Measurements from ENCODE around the gene DBH.

Gene DBH

DNA sequence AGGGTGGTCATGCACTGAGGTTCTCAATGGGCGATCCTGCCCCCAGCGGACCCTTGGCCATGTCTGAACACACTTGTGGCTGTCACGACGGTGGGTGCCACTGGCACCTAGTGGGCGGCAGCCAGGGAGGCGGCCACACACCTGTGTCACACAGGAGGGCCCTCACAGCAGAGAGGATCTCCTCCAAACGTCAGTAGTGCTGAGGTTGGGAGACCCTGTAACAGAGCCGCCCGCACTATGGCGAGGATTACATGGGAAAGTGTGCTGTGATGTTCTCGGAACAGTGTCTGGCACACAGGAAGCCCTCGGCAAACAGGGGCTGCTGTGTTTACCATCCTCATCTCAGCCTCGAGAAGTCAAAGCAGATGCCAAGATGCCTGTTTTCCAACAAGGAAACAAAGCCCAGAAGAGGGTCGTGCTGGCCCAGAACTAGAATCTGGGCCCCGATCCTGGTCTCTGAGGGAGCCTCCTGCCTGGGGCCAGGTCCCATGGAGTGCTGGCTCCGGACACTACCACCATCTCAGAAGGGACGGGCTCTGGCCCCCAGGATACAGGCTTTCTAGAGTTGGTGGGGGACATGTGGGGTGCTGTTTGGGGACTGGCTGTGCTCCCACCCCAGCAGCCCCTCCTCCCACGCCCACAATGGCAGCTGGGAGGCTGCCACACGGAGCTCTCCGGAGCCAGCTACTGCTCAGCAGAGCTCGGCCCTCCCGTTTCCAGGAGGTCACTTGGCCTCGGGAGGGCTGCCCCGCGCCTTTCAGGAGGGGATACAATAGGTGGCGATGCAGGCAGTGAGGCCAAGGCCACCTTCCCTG is 48.2 kb downstream of the DBH start:
- no peak for DNase-seq (ENCODE audit: low spot score)

DNA sequence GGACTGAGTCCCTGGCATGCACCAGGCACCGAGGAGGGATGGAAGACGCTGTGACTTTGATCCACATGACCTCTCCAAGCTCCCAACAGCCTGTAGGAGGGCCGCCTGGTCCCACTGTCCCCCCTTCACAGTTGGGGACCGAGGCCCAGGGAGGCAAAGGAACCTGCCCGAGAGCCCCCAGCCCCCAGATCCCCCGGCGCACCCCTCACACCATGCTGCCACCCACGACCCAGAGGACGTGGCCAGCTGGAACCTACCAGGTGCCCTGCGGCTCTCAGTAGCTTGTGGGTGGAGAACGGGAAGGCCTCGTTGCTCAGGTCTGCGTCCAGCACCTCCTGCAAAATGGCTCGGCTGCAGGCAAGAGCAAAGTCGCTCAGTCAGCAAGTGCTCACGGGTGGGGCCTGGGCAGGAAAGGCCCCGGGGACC is 48.8 kb downstream of the DBH start:
- DNase-seq (ENCODE audit: low spot score), result no peak

- DNase-seq (ENCODE audit: low spot score), result no peak
Measured at GRCh38 chr9:133685653-133686609, 49.8 kb downstream of the DBH start.

- no peak for DNase-seq (ENCODE audit: low spot score)
Measured at GRCh38 chr9:133686642-133687575, 50.7 kb downstream of the DBH start.

- no peak for DNase-seq (ENCODE audit: low spot score)
Measured at GRCh38 chr9:133687856-133688761, 51.9 kb downstream of the DBH start.

DNA sequence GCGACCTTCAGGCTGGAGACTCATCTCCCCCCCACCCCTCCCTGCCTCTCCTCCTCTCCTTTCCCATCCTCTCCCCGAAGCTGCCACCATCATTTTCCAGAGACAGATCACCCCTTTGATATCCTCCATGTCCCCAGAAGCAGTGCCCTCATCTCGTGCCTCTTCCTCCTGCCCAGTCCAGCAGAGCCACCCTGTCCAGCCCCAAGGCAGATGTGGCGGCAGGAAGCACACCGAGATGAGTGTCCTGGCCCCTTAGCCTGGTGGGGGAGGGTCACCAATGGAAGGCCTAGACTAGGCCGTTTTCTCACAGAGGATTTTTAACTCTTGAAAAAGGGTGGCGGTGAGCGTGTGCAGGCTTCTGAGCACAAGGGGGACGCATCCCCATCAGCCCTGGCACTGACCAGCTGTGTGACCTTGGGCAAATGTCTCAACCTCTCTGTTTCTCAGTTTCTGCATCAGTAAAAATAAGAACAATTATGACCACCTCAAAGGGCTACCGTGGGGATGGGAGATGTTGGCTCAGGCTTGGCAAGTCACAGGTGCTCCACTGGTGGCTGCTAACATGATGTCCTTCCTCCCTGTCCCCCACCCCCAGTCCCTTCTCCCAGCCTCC is 53.1 kb downstream of the DBH start:
- no peak for DNase-seq (ENCODE audit: low spot score)

GRCh38 chr9:133690081-133690561 is 54.0 kb downstream of the DBH start:
- no peak for DNase-seq (ENCODE audit: low spot score)

- DNase-seq (ENCODE audit: low spot score), result no peak
Measured at GRCh38 chr9:133691191-133691590, 55.0 kb downstream of the DBH start.

DNA sequence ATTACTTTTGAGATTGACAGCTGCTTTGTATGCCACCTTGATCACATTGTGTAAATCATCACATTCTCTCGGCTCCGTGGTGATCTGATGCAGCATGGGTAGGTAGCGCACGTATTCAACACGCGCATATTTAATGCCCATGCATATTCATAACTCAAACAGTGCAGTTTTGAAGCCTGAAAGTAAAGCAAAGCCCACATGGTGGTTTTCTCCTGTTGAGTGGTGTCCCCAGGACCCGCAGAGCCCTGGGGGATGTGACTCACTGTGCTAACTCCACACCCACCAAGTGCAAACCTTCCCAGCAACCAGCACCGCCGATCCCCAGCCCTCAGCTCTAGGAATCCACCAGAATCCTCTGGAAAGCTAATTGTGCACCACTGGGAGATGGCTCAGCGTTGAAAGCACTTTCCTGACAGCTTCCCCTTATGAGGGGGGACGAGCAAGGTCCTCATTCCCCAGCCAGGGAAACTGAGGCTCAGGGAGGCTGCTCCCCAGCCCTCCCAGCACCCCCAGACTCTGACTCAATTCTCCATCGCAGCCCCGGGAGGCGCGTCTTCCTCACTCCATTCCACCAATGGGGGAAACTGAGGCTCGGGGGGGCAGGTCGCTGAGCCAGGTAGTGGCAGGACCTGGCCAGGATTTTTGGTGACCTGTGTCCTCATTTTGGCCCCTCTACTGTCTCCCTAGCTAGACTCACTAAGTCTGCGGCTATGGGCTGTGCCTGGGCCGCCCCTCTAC is 55.6 kb downstream of the DBH start:
- no peak for DNase-seq (ENCODE audit: low spot score)

GRCh38 chr9:133692364-133692985 is 56.3 kb downstream of the DBH start:
- no peak for DNase-seq (ENCODE audit: low spot score)

DNA sequence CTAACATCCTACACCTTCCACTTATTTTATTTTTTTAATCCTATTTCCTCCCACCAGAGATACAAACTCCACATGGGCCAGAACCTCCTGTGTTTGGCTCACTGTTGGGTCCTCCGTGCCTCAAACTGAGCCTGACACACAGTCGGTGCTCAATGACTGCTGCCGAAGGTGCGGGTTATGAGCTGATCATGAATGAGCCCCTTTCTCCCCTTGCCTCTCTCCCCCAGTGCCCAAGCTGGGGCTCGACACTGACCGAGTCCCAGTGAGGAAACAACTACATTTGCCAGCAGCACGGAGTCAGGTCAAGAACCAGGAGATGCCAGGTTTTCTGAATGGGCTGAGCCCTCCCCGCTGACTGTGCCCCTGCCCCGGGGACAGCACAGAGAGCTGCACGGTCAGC is 57.0 kb downstream of the DBH start:
- no peak for DNase-seq (ENCODE audit: low spot score)

DNA sequence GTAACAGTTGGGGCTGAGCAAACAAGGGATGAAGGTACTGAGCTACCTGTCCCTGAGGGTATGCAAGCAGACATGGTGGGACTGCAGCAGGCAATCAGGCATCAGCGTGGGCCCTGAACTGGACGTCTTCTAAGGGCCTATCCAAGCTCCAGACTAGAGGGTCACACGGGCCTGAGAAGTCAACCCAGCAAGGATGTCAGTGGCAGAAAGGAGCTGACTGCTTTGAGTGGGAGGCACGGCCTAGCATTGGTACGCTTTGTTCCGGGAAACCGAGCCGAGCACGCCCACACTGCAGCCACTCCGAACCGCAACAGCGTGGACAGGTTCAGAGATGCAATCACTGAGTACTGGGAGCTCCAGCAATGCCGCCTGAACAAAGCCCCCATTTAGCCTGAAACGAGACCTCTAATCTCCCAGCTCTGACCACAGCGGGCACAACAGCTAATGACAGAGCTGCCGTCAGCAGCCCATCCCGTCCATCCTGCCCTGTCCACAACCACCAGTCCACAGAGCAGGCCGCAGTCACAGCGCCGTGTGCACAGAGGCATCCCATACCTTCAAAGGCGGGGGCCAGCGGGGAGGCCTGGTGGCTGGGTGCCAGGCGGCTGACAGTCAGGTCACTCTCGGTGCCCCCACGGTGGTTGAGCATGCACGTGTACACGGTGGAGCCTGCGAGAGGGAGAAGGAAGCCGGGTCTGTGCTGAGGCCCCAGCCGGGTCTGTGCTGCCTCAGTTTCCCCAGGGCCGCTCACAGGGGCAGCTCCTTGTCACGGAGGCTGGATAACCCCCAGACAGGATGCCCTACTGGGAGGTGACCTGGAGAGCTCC is 57.8 kb downstream of the DBH start:
- DNase-seq (ENCODE audit: low spot score), result no peak

DNA sequence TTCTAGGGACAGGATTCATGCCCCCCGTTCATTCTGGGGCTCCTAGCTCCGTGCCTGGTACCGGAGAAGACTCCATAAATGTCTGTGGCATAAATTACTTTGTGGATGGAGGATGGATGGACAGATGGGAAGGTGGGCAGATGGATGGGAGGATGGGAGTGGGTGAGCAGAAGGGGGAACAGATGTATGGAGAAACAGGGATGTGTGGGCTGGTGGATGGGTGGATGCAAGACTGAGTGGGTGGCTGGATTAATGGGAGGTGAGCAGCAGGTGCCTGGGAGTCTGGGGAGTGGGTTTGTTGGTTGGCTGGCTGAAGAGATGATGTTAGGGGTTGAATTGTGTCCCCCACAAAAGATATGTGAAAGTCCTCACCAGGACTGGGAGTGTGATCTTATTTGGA is 58.5 kb downstream of the DBH start:
- no peak for DNase-seq (ENCODE audit: low spot score)

GRCh38 chr9:133696071-133696472 is 59.9 kb downstream of the DBH start:
- DNase-seq (ENCODE audit: low spot score), result no peak

GRCh38 chr9:133699546-133699945 is 63.4 kb downstream of the DBH start:
- DNase-seq (ENCODE audit: low spot score), result no peak

GRCh38 chr9:133700819-133701320 is 64.7 kb downstream of the DBH start:
- DNase-seq (ENCODE audit: low spot score), result no peak

DNA sequence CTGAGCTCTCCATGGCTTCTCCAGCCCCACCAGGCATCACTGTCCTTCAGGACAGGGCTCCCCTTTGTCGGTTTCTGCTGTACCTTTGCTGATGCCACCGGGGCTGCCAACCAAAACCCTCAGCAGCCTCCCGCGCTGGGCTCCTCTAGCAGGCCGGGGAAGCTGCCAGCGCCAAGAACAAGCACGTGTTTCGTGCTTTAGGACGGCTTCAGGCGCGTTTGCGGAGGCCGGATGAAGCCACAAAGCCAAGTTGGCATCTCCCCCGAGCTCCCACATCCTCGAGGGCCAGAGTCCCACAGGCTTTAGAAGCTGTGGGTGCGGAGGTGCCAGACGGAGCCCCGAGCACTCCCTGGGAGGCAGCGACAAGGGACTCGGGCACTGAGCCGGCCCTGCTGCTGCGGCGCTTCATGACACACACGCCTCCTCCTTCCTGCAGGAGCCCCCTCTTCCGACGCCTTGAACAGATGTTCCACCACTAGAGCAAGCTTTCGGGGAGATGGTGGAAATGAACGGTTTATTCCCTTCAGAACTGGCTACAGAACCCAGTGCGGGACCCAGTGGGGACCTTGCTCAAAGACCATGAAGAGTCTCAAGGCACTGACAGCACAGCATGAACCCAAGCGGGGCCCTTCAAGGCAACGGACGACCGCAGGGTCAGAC is 65.3 kb downstream of the DBH start:
- no peak for DNase-seq (ENCODE audit: low spot score)
